HG02885 (cell line): ENCODE measurements around the gene SRRT.
A peak's percentile ranks its signal among the peaks of the same experiment; 100 is the strongest.
"Not testable (repeated sequence)": the region's sequence is repeated elsewhere in the genome, so short reads cannot be mapped to it uniquely, and the experiment has no call there.

ENCODE experiments used
- ATAC-seq: cut with Tn5 transposase; IDR thresholded peaks from one replicate; pipeline ENCODE4 v1.9.1; 2021; ENCODE audit warnings: mild to moderate bottlenecking; ENCODE audit not compliant: unreplicated experiment, poor library complexity

SRRT gene

DNA sequence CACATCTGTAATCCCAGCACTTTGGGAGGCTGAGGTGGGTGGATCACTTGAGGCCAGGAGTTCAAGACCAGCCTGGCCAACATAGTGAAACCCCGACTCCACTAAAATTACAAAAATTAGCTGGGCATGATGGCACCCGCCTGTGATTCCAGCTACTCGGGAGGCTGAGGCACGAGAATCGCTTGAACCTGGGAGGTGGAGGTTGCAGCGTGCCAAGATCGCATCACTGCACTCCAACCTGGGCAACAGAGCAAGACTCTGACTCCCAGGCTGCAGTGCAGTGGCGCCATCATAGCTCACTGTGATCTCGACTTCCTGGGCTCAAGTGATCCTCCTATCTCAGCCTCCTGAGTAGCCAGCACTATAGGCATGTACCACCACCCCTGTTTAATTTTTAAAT lies 20.0 kb upstream of the SRRT start:
- not testable (repeated sequence) for ATAC-seq

DNA sequence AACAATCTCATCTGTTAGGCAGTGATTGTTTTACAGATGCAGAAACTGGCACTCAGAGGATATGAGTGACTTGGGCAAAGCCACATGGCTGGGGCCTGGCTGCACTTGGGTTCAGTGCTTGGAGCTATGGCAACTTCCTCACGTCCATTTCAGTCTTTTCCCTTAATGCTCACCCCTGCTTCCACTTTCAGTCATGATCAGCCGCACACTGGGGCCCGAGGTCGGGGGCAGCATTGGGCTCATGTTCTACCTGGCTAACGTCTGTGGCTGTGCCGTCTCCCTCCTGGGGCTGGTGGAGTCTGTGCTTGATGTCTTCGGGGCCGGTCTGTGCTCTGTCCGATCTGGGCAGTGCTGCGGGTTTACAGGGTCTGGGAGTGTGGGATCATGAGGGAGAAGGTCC lies 19.4 kb upstream of the SRRT start:
- no peak for ATAC-seq

DNA sequence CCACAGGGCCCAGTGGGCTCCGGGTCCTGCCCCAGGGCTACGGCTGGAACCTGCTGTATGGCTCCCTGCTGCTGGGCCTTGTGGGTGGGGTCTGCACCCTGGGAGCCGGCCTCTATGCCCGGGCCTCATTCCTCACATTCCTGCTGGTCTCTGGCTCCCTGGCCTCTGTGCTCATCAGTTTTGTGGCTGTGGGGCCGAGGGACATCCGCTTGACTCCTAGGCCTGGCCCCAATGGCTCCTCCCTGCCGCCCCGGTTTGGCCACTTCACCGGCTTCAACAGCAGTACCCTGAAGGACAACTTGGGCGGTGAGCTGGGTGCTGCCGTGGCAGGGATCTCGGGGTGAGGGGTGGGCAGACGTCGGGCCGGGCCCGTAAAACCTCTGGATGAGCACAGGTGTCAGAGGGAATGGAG lies 18.0 kb upstream of the SRRT start:
- no peak for ATAC-seq

DNA sequence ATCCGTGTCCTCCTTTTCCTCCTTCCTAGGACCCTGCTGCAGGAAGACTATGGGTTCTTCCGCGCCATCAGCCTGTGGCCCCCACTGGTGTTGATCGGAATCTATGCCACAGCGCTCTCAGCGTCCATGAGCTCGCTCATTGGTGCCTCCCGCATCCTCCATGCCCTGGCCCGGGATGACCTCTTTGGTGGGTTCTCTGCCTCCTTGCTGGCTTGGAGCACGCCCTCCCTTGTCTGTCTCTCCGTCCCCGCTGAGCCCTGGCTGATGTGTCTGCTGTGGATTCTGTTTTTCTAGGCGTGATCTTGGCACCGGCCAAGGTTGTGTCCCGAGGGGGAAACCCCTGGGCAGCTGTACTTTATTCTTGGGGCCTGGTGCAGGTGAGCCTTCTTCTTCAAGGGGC lies 15.0 kb upstream of the SRRT start:
- no peak for ATAC-seq

DNA sequence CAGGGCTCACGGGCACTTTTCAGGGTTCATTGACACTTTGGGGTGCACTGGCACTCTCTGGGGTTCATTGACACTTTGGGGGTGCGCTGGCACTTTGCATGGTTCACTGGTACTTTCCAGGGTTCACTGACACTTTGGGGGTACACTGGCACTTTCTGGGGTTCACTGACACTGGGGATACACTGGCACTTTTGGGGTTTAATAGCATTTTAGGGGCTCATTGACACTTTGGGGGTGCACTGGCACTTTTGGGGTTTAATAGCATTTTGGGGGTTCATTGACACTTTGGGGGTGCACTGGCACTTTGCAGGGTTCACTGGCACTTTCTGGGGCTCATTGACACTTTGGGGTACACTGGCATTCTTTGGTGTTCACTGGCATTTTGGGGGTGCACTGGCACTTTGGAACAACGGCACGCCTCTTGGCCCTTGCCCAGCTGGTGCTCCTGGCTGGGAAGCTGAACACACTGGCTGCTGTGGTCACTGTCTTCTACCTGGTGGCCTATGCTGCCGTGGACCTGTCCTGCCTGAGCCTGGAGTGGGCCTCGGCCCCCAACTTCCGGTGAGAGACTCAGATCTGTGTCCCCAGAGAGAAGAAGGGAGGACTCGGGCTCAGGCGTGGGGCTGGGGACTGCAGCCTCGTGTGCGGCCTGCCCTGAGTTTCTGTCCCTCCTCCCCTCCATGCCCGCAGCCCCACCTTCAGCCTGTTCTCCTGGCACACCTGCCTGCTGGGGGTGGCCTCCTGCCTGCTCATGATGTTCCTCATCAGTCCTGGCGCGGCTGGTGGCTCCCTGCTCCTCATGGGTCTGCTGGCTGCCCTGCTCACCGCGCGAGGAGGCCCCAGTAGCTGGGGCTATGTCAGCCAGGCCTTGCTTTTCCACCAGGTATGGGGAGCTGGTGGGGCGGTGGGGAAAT lies 13.9 kb upstream of the SRRT start:
- no peak for ATAC-seq

DNA sequence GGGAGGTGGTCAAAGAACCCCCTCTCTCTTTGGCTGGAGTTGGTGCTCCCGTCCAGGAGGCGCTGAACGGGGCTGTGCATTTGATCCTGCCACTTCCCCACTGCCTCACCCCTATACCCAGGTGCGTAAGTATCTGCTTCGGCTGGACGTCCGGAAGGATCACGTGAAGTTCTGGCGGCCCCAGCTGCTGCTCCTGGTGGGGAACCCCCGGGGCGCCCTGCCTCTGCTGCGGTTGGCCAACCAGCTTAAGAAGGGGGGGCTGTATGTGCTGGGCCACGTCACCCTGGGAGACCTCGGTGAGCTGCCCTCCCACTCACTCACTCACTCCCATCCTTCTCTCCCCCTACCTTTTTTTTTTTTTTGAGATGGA lies 13.3 kb upstream of the SRRT start:
- ATAC-seq: no peak

DNA sequence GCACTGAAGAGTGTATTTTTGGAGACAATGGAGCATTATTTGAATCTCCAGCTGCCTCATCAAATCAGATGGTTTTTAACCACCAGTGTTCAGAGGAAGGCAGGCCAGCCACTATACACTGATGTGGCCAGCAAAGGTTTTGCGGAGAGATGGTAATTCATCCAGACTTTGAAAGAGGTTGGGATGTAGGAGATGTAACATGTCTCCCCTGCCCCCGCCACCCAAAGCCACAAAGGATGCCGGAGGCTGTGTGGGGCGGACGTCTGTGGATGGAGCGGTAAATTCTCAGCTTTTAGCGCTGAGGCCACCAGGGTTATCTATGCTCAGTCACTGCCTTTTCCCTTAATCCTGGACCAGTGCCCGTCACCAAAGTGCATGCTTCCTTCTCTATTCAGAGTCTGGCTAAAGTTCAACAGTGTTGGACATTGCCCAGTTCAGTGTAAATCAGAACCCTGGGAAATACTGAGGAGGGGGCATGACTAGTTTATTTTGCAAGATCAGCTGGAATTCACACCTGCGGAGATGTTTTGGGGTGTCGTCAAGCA lies 11.4 kb upstream of the SRRT start:
- ATAC-seq: no peak

DNA sequence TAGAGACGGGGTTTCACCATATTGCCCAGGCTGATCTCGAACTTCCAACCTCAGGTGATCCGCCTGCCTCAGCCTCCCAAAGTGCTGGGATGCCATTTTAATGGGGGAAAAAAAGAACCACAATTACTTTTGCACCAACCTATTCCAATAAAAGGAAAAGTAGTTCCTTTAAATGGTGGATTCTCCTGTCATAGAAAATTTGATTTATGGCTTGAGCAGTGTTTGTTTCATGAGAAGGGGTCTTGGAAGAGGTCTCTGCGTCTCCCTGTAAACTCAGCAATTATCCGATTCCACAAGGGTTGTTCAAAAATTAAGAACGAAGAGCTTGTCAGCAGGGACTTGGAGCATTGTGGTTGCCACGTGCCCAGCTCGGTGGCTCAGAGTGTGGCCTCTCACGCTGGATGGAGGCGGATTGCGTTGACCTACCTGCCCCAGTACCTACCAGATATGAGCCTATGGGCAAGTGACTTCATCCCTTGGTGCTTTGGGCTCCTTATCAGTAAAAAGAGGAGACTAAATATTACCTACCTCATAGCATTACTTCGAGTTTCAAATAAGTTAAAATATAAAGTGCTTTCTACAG lies 10.5 kb upstream of the SRRT start:
- ATAC-seq: no peak

DNA sequence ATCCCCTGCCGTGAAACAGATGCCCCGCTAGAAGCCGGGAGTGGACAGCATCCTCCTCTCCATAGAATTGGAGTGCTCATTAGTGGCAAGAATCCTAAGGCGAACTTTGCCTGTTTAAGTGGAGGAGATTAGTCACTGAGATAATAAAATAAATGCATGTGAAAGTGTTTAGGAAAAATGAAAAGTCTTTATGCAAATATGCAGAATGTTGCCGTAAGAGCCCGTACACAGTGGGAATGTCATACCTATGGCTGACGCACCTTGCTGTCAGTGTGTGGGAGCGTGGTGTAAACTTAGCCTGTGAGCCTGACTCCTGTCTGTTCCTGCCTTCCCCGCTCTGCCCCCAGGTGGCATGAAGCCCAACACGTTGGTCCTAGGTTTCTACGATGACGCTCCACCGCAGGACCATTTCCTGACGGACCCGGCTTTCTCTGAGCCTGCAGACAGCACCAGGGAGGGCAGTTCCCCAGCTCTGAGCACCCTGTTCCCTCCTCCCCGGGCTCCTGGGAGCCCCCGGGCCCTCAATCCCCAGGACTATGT lies 9.5 kb upstream of the SRRT start:
- ATAC-seq: no peak

GRCh38 chr7:100865938-100866728 lies 8.8 kb upstream of the SRRT start:
- ATAC-seq: no peak

- no peak for ATAC-seq
These were observed 8.2 kb upstream of the SRRT start for GRCh38 chr7:100866729-100867039.

GRCh38 chr7:100867040-100867775 lies 7.7 kb upstream of the SRRT start, which contains the start of gene TRIP6:
TSS of gene TRIP6 (plus strand) at chr7:100867387. CDS start at chr7:100867498, 111 bp downstream.
- ATAC-seq: peak; percentile 45

- ATAC-seq: peak; percentile 16
These were observed 7.0 kb upstream of the SRRT start for GRCh38 chr7:100867776-100868485.

DNA sequence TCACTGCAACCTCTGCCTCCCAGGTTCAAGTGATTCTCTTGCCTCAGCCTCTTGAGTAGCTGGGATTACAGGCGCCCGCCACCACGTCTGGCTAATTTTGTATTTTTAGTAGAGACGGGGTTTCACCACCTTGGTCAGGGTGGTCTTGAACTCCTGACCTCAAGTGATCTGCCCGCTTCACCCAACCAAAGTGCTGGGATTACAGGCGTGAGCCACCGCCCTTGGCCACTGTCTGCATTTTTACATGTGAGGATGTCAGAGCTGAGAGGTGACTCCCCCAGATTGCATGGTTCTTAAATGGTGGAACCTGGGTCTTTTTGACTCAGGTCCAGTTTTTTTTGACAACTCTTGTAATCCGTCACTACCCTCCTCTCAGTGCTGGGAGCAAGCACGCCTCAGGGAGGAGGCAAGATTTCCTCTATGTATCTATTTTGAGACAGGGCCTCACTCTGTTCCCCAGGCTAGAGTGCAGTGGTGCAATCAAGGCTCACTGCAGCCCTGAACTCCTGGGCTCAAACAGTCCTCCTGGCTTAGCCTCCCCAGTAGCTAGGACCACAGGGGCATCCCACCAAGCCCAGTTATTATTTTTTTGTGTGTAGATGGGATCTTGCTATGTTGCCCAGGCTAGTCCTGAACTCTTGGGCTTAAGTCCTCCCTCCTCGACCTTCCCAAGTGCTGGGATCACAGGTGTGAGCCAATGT lies 1.2 kb upstream of the SRRT start:
- ATAC-seq: no peak

DNA sequence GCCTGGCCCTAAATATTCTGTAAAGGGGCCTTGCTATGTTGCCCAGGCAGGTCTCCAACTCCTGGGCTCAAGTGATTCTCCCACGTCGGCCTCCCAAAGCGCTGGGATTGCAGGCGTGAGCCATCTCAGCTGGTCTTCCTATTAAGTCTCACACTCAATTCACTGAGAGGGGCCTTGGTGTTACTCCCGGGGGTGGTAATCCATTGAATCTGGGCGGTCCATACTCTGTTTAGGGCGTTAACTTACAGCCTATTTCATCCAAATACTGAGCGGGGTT lies 665 bp upstream of the SRRT start:
- ATAC-seq: no peak

- peak; percentile 39 for ATAC-seq
These were observed 451 bp downstream of the SRRT start for GRCh38 chr7:100875356-100875751.

DNA sequence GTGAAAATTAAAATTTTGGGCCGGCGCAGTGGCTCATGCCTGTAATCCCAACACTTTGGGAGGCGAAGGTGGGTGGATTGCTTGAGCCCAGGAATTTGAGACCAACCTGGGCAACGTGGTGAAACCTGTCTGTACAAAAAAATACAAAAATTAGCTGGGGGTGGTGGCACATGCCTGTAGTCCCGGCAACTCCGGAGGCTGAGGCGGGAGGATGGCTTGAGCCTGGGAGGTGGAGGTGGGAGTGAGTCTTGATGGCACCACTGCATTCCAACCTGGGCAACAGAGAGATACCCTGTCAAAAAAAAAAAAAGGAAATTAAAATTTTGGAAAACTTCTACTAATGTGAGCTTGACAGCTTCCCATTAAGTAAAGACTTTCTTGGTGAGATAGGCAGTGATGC lies 3.1 kb downstream of the SRRT start:
- ATAC-seq: no peak

DNA sequence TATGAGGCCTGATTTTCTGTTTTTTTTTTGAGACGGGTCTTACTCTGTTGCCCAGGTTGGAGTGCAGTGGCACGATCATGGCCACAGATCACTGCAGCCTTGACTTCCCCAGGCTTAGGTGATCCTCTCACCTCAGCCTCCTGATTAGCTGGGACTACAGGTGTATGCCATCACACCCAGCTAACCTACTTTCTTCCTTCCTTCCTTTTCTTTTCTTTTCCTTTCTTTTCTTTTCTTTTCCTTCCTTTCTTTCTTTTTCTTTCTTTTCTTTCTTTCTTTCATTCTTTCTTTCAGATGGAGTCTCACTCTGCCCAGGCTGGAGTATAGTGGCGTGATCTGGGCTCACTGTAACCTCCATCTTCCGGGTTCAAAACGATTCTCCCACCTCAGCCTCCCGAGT lies 3.8 kb downstream of the SRRT start:
- no peak for ATAC-seq

DNA sequence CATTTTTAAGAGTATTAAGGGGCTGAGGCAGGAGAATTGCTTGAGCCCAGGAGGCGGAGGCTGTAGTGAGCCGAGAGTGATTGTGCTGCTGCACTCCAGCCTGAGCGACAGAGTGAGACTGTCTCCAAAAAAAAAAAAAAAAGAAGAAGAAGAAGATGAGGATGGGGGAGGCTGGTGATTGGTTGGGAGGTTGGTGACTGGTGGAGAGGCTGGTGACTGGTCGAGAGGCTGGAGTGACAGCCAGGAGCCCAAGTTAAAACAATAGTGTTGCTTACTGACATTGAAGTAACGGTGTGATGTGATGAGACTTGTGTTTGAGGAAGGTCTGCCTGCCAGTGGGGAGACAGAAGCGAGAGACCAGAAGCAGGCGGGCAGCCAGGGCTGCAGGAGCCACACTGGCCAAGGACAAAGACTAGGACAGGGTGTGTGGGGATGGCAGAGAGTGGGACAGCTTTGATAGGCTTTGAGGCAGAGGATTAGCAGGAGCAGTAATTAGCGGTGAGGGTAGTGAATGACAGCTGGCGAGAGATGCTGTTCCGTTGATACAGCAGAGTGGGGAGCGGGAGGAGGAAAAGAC lies 4.9 kb downstream of the SRRT start:
- no peak for ATAC-seq
